NOMO-1 treated with DMSO at 0.1 percent for 48 hours (cell line): ENCODE data around the gene ATP2C2.
"Not testable (repeated sequence)": the region's sequence is repeated elsewhere in the genome, so short reads cannot be mapped to it uniquely, and the experiment has no call there.

ENCODE experiments used
- DNase-seq: peaks from one replicate; lab custom pipeline; 2025; ENCODE audit not compliant: unreplicated experiment; lab: John Stamatoyannopoulos, UW

Gene ATP2C2

DNA sequence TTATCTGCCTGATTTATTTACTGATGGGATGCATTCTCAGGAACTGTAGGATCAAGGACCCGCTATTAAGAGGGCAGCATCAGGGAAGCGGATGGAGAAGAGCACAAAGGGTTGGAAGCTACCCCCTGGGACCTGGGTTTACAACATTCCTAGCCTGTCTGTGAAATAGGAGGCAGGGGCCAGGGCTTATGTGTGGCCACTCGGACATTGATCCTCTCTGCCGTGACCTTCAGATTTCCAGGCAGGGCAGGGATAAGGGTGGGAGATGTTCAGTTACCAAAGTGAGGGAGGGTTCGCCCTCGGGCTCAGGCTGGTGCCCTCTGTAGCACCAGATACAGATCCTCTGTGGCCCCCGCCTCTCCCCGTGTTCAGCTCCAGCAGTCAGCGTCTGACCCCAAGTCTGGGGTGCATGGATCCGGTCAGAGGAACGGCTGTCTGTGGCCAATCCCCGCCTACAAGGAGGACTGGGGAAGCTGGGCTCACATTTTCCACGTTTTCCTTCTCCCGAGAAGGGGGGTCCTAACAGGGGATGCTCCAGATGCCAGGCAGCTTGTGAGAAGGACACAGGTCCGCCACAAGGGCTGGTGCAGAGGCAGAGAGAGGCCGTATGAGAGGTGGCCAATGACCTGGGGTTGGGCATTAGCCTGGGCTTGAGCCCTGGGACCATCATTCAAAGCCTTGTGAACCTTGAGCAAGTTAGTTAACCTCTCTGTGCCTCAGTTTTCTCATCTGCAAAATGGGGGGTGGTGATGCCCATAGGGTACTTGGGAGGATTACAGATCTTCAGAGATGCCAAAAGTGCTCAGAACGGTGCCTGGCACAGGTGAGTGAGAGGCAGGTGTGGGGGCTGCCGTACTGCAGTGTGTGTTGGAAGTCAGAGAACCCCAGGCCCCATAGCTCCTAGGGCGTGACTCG lies 48.3 kb downstream of the ATP2C2 start:
- DNase-seq = no peak

DNA sequence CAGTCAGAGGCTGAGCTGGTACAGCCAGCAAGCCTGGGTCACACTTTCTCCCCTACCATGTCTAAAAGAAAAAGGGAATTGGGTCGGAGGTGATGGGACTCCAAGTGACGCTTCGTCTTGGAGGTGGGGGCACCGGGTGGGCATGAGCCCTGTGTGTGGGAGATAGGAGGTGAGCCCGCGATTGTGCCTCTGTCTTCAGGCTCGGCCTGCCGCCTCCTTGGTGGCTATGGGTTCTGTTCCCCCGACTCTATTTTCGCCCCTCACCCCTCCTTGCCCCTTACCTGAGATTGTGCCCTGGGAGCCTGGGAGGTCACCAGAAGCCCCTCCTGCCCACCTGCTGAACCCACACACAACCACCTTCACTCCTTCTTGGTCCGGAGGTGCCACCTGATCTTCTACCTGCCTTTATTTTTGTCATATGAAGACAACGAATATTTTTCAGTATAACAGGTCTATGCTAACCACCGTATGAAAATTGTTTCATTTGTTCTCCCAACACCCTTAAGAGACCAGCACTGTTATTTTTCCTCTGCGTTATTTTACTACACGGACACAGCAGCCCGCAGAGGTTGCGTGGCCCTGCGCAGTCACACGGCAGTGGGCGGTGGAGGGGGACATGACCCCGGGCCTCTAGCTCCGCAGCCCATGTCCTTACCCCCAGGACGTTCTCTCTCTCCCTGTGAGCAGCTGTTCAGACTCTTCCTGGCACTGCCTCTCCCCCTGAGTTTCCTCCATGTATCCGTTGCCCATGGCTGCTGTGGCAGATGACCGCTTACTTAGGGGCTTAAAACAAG lies 49.9 kb downstream of the ATP2C2 start:
- no peak for DNase-seq

GRCh38 chr16:84419730-84420129 lies 51.4 kb downstream of the ATP2C2 start:
- no peak for DNase-seq

DNA sequence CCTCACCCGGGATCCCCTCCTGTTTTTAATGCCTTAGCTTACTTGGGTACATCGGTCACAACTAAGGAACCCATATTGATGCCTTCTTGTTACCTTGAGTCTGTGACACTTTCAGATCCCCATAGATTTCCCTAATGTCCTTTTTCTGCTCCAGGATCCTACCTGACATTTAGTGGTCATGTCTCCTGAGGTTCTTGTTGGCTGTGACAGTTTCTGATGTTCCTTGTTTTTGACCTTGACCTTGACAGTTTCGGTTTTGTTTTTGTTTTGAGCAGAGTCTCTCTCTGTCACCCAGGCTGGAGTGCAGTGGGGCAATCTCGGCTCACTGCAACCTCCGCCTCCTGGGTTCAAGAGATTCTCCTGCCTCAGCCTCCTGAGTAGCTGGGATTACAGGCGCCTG lies 52.2 kb downstream of the ATP2C2 start:
- DNase-seq = not testable (repeated sequence)

DNA sequence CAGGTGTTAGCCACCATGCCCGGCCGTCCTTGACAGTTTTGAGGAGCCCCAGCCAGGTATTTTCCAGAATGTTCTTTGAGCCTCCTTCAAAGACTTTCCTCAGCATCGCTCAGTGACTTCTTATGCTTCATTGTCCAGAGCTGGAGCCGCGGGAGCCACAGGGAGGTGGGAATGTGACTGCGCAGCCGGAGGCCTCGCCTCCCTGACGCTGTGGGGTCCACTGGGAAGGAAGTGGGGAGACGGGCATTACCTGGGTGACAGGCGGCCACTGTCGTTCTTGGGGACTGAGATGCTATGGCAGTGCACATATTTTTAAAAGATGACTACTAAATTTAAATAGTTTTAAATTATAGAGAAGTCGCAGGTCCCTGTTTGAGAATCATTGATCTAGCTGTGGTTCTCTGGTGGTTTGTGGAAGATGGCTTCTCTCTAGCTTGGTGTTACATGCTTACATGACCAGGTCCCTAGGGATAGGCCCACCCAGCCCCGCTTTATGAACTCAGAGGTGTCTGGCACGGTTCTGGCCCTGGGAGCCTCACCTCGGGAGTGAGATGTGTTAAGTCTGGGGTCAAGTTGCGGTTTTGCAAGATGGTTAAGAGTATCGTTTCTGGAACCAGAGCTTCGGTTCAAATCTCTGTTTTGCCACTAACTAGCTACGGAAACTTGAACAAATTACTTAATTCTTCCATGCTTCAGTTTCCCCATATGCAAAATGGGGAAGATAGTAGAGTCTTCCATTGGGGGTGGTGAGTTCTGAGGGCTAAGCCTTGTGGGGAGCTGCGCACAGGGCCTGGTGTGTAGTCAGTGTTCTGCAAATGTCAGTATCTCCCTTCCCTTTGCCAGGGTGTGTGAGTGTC lies 53.0 kb downstream of the ATP2C2 start:
- no peak for DNase-seq

DNA sequence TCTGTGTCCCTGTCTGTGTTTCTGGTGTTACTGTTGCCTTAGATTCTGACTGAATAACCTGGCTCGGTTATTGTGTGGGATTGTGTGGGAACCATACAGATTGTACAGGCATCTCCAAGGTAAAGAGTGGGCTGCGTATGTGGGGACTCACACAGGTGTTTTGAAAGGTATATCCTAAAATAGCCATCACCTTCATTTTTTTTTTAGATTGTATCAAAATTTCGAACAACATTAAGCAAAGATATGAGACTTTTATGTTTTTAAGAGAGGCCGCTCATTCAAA lies 53.5 kb downstream of the ATP2C2 start:
- no peak for DNase-seq

- DNase-seq = peak; percentile 58
These were observed 55.1 kb downstream of the ATP2C2 start for GRCh38 chr16:84423416-84423837.

DNA sequence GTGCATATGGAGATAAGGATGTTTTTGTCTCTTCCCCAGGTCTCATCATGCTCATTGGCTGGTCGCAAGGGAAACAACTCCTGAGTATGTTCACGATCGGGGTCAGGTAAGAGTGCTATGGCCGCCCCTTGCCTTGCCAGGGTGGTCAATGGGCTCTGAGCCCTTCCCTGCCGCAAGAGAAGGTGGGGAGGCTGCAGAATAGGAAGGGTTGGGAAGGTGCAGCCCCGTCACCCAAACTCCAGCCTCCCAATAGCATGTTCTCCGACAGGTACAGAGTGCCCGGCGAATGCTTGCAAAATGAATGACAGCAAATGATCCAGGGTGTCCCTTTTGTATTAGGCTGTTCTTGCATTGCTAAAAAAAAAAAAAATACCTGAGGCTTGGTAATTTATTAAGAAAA lies 57.4 kb downstream of the ATP2C2 start:
- no peak for DNase-seq

DNA sequence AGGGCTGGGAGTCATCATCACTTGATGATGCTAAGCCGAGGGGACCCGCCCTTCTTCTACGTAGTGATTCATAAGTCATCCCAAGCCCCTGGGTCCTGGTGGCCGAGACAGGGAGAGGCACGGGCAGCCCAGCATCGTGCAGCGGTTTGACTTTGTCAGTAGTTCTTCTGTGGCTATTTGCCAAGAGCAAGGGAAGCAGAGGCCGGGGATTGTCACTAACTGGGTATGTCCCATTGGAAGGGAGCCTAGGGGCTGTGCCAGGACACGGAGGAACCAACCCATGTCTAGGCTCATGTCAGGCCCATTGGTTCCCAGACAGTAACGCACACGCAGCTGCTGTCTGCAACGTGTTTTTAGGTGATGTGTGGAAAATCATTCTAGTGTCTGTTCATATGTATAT lies 58.5 kb downstream of the ATP2C2 start:
- DNase-seq = no peak

DNA sequence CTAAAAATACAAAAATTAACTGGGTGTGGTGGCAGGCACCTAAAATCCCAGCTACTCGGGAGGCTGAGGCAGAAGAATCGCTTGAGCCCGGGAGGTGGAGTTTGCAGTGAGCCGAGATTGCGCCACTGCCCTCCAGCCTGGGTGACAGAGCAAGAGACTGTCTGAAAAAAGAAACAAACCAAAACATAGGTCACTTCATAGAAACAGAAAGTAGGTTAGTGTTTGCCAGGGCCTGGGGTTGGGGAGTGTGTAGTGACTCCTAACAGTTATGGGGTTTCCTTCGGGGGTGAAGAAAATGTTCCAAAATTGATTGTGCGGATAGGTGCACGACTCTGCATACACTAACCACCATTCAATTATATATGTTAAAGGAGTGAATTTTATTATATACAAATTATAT lies 59.2 kb downstream of the ATP2C2 start:
- no peak for DNase-seq

- no peak for DNase-seq
These were observed 62.5 kb downstream of the ATP2C2 start for GRCh38 chr16:84430860-84431259.

DNA sequence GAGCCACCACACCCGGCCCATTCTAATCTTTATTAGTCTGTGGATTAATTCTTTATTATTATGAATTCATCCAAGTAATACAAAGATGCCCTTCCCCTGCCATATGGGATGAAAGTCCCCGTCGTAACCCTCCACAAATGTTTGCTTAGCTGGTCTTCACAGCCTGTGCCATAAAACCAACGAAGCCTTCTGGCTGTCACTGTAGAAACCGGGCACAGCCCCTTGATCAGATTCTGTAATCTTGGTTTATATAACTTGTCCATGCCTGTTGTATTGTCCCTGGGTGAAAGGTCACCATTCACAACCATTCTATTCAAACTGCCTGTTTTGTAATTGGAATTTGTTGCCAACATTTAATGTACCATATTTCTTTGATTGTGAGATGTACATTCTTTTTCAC lies 66.5 kb downstream of the ATP2C2 start:
- no peak for DNase-seq

DNA sequence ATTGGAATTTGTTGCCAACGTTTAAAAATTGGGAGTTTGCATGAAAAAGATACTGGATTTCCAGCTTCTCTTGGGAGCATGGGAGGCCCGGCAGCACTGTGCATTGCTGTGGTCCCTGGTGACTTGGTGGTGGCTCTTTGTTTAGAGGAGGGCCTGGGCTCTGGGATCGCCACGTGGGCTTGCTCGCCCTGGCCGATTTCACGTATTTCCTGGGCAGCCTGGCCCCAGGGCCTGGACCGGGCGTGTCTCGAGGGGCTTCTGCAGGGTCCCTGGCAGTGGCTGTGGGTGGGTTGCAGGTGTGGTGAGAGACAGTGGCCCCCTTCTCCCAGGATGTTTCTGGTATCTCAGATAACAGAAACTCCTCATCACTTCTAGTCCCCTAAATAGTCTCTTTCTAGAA lies 67.9 kb downstream of the ATP2C2 start:
- no peak for DNase-seq

DNA sequence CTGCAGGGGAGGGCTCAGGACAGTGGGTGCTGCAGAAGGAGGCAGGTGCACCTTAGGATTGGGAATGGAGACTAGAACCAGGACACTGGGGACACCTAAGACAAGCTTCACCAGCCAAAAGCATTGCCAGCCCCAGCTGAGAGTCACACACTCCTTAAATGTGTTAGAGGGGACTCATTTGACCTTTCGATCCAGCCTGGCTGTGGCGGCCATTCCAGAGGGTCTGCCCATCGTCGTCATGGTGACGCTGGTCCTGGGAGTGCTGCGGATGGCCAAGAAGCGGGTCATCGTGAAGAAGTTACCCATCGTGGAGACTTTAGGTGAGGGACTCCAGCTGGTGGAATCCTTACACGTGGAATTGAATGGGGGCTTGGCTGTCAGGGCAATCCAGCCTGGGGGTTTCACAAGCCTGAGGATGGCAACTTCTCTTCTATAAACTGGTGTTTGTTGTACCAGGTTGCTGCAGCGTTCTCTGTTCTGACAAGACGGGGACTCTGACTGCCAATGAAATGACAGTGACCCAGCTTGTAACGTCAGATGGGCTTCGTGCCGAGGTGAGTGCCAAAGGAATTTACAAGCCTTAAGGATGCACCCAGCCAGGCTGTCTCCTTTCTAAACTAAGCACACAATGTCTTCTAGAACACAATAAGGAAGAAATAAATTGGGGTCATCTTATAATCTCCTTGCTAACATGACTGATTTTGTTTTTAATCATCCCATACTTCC lies 70.8 kb downstream of the ATP2C2 start:
- no peak for DNase-seq

- no peak for DNase-seq
These were observed 74.2 kb downstream of the ATP2C2 start for GRCh38 chr16:84442416-84443145.

- no peak for DNase-seq
These were observed 74.9 kb downstream of the ATP2C2 start for GRCh38 chr16:84443166-84443802.

DNA sequence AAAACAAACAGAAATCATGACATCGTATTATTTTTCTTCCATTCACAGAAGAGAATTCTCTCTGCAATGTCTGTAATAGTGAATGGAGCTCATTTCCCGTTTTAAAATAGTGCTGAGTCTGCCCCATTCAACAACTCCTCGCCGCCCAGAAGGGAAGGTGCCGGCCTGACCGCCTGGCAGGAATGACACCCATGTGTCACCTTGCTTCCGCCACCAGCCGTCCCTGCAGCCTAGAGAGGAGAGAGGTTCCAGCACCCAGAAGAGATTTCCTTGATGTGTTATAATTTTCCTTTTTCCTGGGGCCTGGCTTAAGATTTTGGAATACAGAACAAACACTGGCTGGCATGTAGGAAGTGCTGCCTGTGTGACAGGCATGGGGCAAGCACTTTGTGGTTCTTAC lies 76.1 kb downstream of the ATP2C2 start:
- no peak for DNase-seq

DNA sequence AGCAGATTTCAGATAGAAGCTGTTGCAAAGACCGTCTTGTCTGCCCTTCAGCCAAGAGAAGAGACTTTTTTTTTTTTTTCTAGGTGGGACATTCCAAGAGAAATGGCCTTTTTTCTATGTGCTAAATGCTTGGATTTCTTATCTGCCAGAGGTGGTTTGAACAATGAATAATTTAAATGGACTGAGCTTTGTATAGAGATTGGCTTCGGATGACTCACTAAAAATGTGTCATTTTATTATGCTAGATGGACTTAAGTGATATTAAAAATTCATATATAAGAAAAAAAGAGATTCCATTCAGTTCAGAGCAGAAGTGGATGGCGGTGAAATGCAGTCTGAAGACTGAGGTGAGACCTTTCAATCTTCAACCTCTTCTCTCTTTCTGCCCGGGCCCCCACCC lies 77.7 kb downstream of the ATP2C2 start:
- DNase-seq = no peak

GRCh38 chr16:84446596-84447392 lies 78.5 kb downstream of the ATP2C2 start:
- DNase-seq = no peak
